NAMALWA (cell line): ENCODE results near the gene ERVV-1.
"Not testable (repeated sequence)": the region's sequence is repeated elsewhere in the genome, so short reads cannot be mapped to it uniquely, and the experiment has no call there.

Experiments
- DNase-seq: peaks from one replicate; pipeline ENCODE4 v3.0.0-alpha.2; 2015; ENCODE audit warnings: low spot score

The ERVV-1 gene

DNA sequence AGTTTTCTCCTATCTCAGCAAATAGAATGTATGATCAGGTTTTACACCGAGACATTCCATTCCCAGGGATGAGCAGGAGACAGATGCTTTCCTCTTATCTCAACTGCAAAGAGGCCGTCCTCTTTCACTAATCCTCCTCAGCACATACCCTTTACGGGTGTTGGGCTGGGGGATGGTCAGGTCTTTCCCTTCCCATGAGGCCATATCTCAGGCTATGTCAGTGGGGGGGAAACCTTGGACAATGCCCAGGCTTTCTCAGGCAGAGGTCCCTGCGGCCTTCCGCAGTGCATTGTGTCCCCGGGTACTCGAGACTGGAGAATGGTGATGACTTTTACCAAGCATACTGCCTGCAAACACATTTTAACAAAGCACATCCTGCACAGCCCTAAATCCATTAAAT, 14.6 kb downstream of the ERVV-1 start:
- not testable (repeated sequence) for DNase-seq

DNA sequence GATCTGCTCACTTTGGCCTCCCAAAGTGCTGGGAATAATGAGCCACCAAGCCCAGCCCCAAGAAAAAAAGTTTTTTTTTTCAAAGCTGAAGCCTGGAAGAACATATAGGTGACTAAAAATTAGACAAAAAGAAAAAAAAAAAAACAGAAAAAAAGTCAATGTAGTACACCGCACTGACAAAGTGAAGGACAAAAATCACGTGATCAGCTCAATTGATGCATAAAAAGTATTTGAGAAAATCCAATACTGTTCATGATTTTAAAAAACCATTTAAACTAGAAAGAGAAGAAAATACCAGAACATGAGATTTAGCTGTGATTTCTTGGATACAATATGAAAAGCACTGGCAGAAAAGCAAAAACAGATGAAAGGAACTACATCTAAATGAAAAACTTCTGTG, 20.3 kb downstream of the ERVV-1 start:
- DNase-seq, result no peak

DNA sequence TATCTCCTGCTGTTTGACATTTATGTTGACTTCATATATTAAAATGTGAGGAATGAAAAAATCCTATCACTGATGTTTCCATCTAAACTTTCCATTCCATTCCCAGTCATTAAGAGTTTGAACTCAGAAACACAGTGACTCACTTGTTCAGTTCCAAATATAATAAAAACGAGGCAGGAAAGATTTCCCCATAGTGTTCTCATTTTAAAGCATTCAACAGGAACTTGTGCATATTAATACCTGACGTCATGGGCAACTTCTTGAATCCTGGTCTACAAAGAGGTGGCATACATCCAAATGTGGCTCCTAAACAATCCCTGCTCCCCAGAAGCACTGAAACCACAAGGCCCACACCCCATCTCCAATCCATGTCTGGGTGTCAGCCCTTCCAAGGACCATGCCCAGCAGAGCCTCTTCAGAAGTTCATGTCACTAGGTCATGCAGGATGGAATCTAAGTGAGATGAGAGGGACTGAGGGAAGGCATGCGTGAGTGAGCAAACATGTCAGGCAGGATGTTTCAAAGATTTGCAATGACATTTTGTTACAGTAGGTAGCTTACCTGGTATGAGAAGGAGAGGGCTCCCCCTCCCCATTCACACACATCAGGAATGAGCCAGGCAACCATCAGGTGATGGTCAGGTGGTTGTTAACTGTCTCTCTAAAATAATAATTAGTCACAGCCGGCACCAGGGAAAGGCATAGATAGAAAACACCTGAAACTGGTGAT, 21.4 kb downstream of the ERVV-1 start:
- no peak for DNase-seq

DNA sequence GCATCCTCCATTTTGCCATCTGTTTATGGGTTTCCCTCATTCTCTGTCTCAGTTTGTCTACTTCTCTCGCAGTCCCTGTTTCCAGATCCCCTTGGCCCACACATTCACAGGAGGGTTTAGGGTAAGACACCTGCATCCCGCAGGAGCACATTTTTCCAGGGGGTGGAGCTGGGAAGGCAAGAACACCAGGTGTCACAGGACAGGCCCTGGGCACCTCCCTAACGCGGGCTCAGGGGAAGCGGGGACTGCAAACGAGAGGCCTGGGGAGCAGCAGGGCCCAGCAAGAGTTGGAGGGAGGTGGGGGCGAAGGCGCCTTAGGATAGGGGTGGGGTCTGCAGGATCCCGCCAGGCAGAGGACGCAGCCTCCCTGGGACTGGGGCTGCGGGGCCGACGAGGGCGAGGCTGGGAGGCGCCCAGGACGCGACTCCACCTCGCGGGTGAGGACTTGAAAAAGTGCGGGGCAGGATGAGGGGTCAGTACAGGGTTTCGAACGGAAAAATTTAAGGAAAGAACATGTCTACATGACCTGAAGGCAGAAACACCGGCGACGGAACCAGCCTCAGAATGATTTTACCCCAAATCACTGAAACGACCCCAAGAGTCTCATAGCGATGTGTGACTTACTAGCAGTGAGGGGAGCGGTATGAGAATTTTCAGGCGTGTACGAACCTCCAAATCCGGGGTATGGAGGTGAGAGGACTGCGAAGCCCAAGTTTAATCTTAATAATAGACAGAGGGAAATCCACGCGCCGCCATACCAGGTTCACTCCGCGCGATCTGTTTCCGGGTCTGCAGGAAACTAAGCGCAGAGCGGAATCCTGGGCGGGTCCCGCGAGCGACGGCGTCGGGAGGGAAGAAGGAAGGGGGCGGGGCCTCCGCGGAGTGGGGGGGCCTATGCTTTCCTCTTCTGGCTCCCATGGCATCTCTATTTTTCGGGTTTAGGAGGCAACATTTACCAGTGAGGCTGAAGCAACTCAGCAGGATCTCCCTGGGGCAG, 23.7 kb downstream of the ERVV-1 start:
- DNase-seq, result no peak

DNA sequence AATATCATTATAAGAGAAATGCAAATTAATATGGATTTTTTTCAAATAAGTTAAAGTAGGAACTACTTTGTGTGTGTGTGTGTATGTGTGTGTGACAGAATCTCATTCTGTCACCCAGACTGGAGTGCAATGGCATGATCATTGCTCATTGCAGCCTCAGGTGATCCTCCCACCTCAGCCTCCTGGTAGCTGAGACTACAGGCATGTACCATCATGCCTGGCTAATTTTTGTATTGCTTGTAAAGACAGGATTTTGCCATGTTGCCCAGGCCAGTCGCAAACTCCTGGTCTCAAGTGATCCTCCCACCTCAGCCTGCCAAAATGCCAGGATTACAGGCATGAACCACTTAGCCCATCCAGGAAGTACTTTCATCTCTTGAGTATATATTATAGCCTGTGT, 27.6 kb downstream of the ERVV-1 start:
- no peak for DNase-seq

DNA sequence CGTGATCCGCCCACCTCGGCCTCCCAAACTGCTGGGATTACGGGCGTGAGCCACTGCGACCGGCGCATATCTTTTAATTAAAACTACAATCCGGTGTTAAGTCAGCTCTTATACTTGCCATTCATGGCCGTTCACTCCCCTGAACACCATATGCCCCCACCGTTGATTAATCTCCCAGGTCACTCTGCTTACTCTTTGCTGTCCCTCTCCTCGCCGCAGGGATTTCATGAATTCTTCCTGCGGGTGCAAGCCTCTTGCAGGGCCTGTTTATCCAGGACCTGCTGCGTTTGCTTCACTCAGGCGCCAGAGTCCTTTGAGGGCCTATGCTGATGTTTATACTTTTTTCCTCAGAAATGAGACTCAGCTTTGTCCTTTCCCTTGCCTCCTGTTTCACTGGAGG, 31.8 kb downstream of the ERVV-1 start:
- no peak for DNase-seq

- no peak for DNase-seq
Observed at GRCh38 chr19:53047379-53047778, 33.7 kb downstream of the ERVV-1 start.

DNA sequence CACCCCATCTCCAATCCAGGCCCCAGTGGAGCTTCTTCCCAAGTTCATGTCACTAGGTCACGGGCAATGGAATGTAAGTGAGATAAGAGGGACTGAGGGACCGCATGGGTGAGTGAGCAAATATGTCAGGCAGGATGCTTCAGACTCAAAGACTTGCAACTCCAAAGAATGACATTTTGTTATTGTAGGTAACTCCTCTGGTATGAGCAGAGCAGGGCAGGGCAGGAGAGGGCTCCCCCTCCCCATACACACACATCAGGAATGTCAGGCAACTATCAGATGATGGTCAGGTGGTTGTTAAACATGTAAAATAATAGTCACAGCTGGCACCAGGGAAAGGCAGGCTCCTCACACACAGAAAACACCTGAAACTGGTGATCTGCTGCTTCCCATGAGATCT, 41.4 kb downstream of the ERVV-1 start:
- no peak for DNase-seq

- no peak for DNase-seq
Observed at GRCh38 chr19:53057904-53058580, 44.3 kb downstream of the ERVV-1 start.
